ENCODE measurements around the gene MCM10.

Gene MCM10

GRCh38 chr10:13184276-13184675, 22.9 kb downstream of the MCM10 start:
- TF ChIP-seq ZFX (IDR thresholded peaks at IDR 0.05) (no peak), CTCF (conservative IDR thresholded peaks at IDR 0.05) (no peak)
- no peak overlapping the region for H3K27ac ChIP-seq

DNA sequence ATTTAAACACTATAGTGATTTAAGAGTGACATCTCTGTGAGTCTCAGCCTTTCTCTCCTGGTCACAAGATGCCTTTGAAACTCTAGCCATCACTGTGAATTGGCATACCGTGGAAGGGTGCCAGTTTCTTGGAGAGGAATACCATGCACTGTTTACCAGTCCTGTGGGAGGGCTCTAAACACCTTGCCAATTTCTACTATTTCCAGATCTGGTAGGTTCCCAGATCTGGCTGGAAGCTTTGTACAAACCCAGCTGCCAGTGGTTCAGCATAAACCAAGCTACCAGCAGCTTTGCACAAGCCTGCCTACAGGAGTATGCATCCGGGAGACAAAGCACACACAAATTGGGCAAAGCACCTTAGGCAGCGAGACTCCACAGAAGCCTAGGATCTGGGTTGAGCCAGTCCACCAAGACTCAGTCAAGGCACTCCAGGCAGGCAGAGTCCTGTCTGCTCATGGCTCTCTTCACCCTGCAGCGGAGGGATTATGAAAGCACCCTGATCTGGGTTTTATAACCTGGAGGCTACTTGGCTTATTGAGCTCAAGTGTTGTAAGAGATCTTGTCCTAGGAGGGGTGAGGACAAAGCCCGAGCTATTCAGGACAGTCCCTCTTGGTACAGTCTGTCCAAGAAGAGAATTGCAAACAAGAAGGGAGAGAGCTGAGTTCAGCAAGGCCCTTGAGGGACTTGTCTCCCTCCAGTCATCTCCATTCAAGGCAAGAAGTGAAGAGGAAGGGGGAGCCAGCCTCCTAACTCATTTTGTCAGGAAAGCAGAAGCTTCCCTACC, 23.6 kb downstream of the MCM10 start:
- TF ChIP-seq ZFX (IDR thresholded peaks at IDR 0.05): no peak
- no peak for TF ChIP-seq CTCF (conservative IDR thresholded peaks at IDR 0.05)
- H3K27ac ChIP-seq: peak overlapping the region; percentile 51

DNA sequence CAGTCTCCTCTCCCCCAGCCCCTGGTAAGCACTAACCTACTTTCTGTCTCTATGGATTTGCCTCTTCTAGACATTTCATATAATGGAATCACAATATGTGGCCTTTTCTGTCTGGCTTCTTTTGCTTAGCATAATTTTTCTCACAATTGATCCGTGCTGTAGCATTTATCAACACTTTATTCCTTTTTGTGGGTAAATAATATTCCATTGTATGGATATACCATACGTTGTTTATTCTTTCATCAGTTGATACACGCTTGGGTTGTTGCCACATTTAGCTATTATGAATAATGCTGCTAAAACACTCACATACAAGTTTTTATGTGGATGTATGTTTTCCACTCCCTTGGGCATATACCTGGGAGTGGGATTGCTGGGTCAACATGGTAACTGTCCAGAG, 25.8 kb downstream of the MCM10 start:
- no peak for TF ChIP-seq CTCF (conservative IDR thresholded peaks at IDR 0.05)
- TF ChIP-seq ZFX (IDR thresholded peaks at IDR 0.05): no peak
- no peak overlapping the region for H3K27ac ChIP-seq

GRCh38 chr10:13188593-13188992, 27.2 kb downstream of the MCM10 start:
- TF ChIP-seq ZFX (IDR thresholded peaks at IDR 0.05): no peak
- TF ChIP-seq CTCF (conservative IDR thresholded peaks at IDR 0.05): no peak
- H3K27ac ChIP-seq: no peak overlapping the region

GRCh38 chr10:13189961-13190360, 28.6 kb downstream of the MCM10 start:
- TF ChIP-seq ZFX (IDR thresholded peaks at IDR 0.05) (no peak), CTCF (conservative IDR thresholded peaks at IDR 0.05) (no peak)
- no peak overlapping the region for H3K27ac ChIP-seq

GRCh38 chr10:13190816-13191215, 29.5 kb downstream of the MCM10 start:
- no peak overlapping the region for H3K27ac ChIP-seq
- TF ChIP-seq CTCF (conservative IDR thresholded peaks at IDR 0.05) (no peak), ZFX (IDR thresholded peaks at IDR 0.05) (no peak)

DNA sequence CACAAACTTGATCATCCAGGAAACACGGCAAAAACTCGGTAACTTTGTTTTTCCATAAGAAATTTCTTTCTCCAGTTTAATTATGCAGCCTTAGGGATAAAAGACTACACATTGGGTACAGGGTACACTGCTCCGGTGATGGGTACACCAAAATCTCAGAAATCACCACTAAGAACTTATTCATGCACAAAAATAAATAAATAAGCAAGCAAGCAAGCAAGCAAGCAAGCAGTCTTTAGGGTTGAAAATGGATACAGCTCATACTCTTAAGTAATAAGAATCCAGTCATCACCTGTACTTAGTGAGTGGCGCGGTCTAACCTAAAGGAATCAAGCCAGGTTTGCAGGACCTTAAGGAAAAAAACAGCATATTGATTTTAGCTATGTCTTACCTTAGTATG, 30.0 kb downstream of the MCM10 start:
- no peak overlapping the region for H3K27ac ChIP-seq
- no peak for TF ChIP-seq ZFX (IDR thresholded peaks at IDR 0.05)
- TF ChIP-seq CTCF (conservative IDR thresholded peaks at IDR 0.05): no peak

Measured in C4-2B (cell line).